H9 (cell line): Measurements from ENCODE around the gene SYK. TPM values are rescaled to one million over a fixed set of nuclear protein-coding genes. Genes with fewer than 3 reads are reported as not detected.

Source experiments
- DNase-seq: peaks from one replicate; pipeline ENCODE4 v3.0.0-alpha.2; 2017
- H2AFZ ChIP-seq: one replicate; pipeline ENCODE4 v1.6.1; 2013; ENCODE audit warnings: mild to moderate bottlenecking, low read length, control low read depth, moderate library complexity
- H2AK5ac ChIP-seq: 2 replicates; pipeline ENCODE4 v1.6.1; 2013; ENCODE audit warnings: low read length, control low read depth, mixed read lengths; ENCODE audit not compliant: insufficient read length
- H2BK120ac ChIP-seq: one replicate; pipeline ENCODE4 v1.6.1; 2013; ENCODE audit warnings: low read depth, mild to moderate bottlenecking, low read length, control low read depth, inconsistent platforms; ENCODE audit not compliant: poor library complexity, severe bottlenecking
- H2BK12ac ChIP-seq: 2 replicates; pipeline ENCODE4 v1.6.1; 2013; ENCODE audit warnings: low read length, control low read depth, mixed read lengths, low read depth; ENCODE audit not compliant: insufficient read length
- H2BK15ac ChIP-seq: 2 replicates; pipeline ENCODE4 v1.6.1; 2013; ENCODE audit warnings: low read depth, low read length, control low read depth
- H2BK20ac ChIP-seq: one replicate; pipeline ENCODE4 v1.6.1; 2013; ENCODE audit warnings: low read depth, mild to moderate bottlenecking, low read length, control low read depth, inconsistent platforms; ENCODE audit not compliant: poor library complexity, severe bottlenecking
- H2BK5ac ChIP-seq: 2 replicates; pipeline ENCODE4 v1.6.1; 2013; ENCODE audit warnings: low read length, control low read depth, mixed read lengths; ENCODE audit not compliant: insufficient read length
- H3K14ac ChIP-seq: 2 replicates; pipeline ENCODE4 v1.6.1; 2013; ENCODE audit warnings: low read length, control low read depth; ENCODE audit not compliant: insufficient read depth
- H3K18ac ChIP-seq: 2 replicates; pipeline ENCODE4 v1.6.1; 2013; ENCODE audit warnings: low read depth, mild to moderate bottlenecking, mixed read lengths, low read length, control low read depth; ENCODE audit not compliant: insufficient read length
- H3K23ac ChIP-seq: 2 replicates; pipeline ENCODE4 v1.6.1; 2013; ENCODE audit warnings: low read length, control low read depth, mixed read lengths, low read depth; ENCODE audit not compliant: insufficient read length
- H3K23me2 ChIP-seq: 2 replicates; pipeline ENCODE4 v1.6.1; 2013; ENCODE audit warnings: low read depth, mild to moderate bottlenecking, mixed read lengths, low read length, control low read depth; ENCODE audit not compliant: insufficient read length, poor library complexity, severe bottlenecking
- H3K27ac ChIP-seq: 2 replicates; pipeline ENCODE4 v1.5.1; 2013; ENCODE audit warnings: low read length, control low read depth, mixed read lengths, low read depth; ENCODE audit not compliant: insufficient read length
- H3K27me3 ChIP-seq: 2 replicates; pipeline ENCODE4 v1.6.1; 2013; ENCODE audit warnings: low read length, control low read depth, inconsistent platforms; ENCODE audit not compliant: insufficient read depth
- H3K4ac ChIP-seq: 2 replicates; pipeline ENCODE4 v1.6.1; 2013; ENCODE audit warnings: low read depth, mild to moderate bottlenecking, control low read depth, inconsistent platforms, low read length, moderate library complexity
- H3K4me1 ChIP-seq: 2 replicates; pipeline ENCODE4 v1.6.1; 2013; ENCODE audit warnings: low read length, control low read depth, inconsistent platforms; ENCODE audit not compliant: insufficient read depth
- H3K4me2 ChIP-seq: 2 replicates; pipeline ENCODE4 v1.6.1; 2013; ENCODE audit warnings: low read length, control low read depth, mixed read lengths; ENCODE audit not compliant: insufficient read length, insufficient read depth
- H3K56ac ChIP-seq: 2 replicates; pipeline ENCODE4 v1.6.1; 2013; ENCODE audit warnings: low read depth, mild to moderate bottlenecking, mixed read lengths, low read length, control low read depth; ENCODE audit not compliant: insufficient read length
- H3K79me1 ChIP-seq: 2 replicates; pipeline ENCODE4 v1.6.1; 2013; ENCODE audit warnings: low read depth, mild to moderate bottlenecking, moderate library complexity, low read length, control low read depth, inconsistent platforms; ENCODE audit not compliant: insufficient read depth, poor library complexity, severe bottlenecking
- H3K79me2 ChIP-seq: 2 replicates; pipeline ENCODE4 v1.6.1; 2013; ENCODE audit warnings: low read length, control low read depth, inconsistent platforms; ENCODE audit not compliant: insufficient read depth
- H3K9ac ChIP-seq: 2 replicates; pipeline ENCODE4 v1.6.1; 2013; ENCODE audit warnings: low read length, control low read depth, mixed read lengths; ENCODE audit not compliant: insufficient read length; ENCODE audit errors: extremely low read depth
- H3K9me3 ChIP-seq: one replicate; pipeline ENCODE4 v1.6.1; 2013; ENCODE audit warnings: low read depth, low read length, inconsistent platforms; ENCODE audit not compliant: control insufficient read depth
- H3T11ph ChIP-seq: one replicate; pipeline ENCODE4 v1.6.1; 2013; ENCODE audit warnings: mild to moderate bottlenecking, low read length, control low read depth, inconsistent platforms
- H4K20me1 ChIP-seq: one replicate; pipeline ENCODE4 v1.6.1; 2013; ENCODE audit not compliant: control insufficient read depth, insufficient read length, insufficient read depth
- H4K5ac ChIP-seq: 2 replicates; pipeline ENCODE4 v1.6.1; 2013; ENCODE audit warnings: low read depth, mild to moderate bottlenecking, mixed read lengths, low read length, control low read depth; ENCODE audit not compliant: insufficient read length
- H4K8ac ChIP-seq: replicated peaks from 2 replicates; pipeline ENCODE4 v1.6.1; 2013; ENCODE audit warnings: low read length, control low read depth, mixed read lengths, low read depth; ENCODE audit not compliant: insufficient read length
- H4K91ac ChIP-seq: 2 replicates; pipeline ENCODE4 v1.6.1; 2013; ENCODE audit warnings: low read depth, mild to moderate bottlenecking, moderate library complexity, mixed read lengths, low read length, control low read depth; ENCODE audit not compliant: insufficient read length
- H3K27ac Mint-ChIP-seq, 3 experiments: 2 replicates in 2 of 3; 3 replicates in 1 of 3; pipeline ENCODE4 v1.8.0; 2020 to 2021; ENCODE audit warnings: mixed read lengths in 3 of 3, mild to moderate bottlenecking in 1 of 3, moderate library complexity in 1 of 3
- H3K27me3 Mint-ChIP-seq: 2 replicates; pipeline ENCODE4 v1.8.0; 2021; ENCODE audit warnings: low read depth, mild to moderate bottlenecking, moderate library complexity, mixed read lengths
- H3K36me3 Mint-ChIP-seq, 3 experiments: 2 replicates in 2 of 3; 3 replicates in 1 of 3; pipeline ENCODE4 v1.8.0; 2020 to 2021; ENCODE audit warnings: low read depth in 3 of 3, mixed read lengths in 3 of 3; ENCODE audit not compliant: insufficient read depth in 1 of 3
- H3K4me1 Mint-ChIP-seq, 2 experiments: 2 replicates each; pipeline ENCODE4 v1.8.0; 2020; ENCODE audit warnings: mixed read lengths in 2 of 2
- H3K4me3 Mint-ChIP-seq, 2 experiments: 2 replicates in 1 of 2; 3 replicates in 1 of 2; pipeline ENCODE4 v1.8.0; 2020 to 2021; ENCODE audit warnings: mild to moderate bottlenecking in 2 of 2, mixed read lengths in 2 of 2, moderate library complexity in 1 of 2
- H3K9me3 Mint-ChIP-seq, 2 experiments: 2 replicates in 1 of 2; 3 replicates in 1 of 2; pipeline ENCODE4 v1.8.0; 2020; ENCODE audit warnings: mild to moderate bottlenecking in 2 of 2, mixed read lengths in 2 of 2, moderate library complexity in 1 of 2
- CTCF ChIP-seq: fragments of 200-600 bp; sonication (generic); conservative IDR thresholded peaks from 3 replicates; pipeline ENCODE4 v1.8.0; 2021; ENCODE audit warnings: antibody characterized with exemption, mild to moderate bottlenecking
- WGBS: extraction: QIAGEN DNeasy Blood & Tissue Kit; methylation state at CpG from one replicate; pipeline ENCODE4 v1.1.7; 2013; ENCODE audit warnings: missing lambda C conversion rate, low lambda C conversion rate, mixed read lengths; ENCODE audit not compliant: insufficient read length; ENCODE audit errors: extremely low coverage; 5-methylcytosine and 5-hydroxymethylcytosine counted together
- total RNA-seq: library from RNA; stranded (reverse); gene quantifications from 2 replicates; pipeline ENCODE4 v1.2.1, GENCODE V29; 2021

The SYK gene
- total RNA-seq, 1 experiment from 2014 or later: 7.9 TPM

- no peak for TF ChIP-seq CTCF
- H4K91ac ChIP-seq: no peak overlapping the region
- no peak overlapping the region for H2BK12ac ChIP-seq
- H2AFZ ChIP-seq: no peak overlapping the region
- no peak for DNase-seq
- H3K18ac ChIP-seq: no peak overlapping the region
- H2BK20ac ChIP-seq: no peak overlapping the region
- H4K8ac ChIP-seq: no peak overlapping the region
- H3K4me2 ChIP-seq: no peak overlapping the region
- no peak overlapping the region for H2AK5ac ChIP-seq
- no peaks in the 10 kb centered on the region for H3K79me1 ChIP-seq
- H3K23me2 ChIP-seq: no peaks in the 10 kb centered on the region
- H3K9me3 ChIP-seq: no peaks in the 10 kb centered on the region
- H3K4ac ChIP-seq: no peak overlapping the region
- H3K23ac ChIP-seq: no peak overlapping the region
- Mint-ChIP-seq H3K27ac (no peak overlapping the region), H3K4me1 (peaks cover 19 to 29% of the 10 kb centered on the region in 2 experiments), H3K9me3 (peaks cover 14 to 17% of the 10 kb centered on the region in 2 experiments; a peak in 4 of 5 replicates), H3K36me3 (peaks cover 0 to 13% (median 0%) of the 10 kb centered on the region in 3 experiments; a peak in 3 of 7 replicates), H3K4me3 (no peak overlapping the region), H3K27me3 (peaks cover 2% of the 10 kb centered on the region)
- no peaks in the 10 kb centered on the region for H3K79me2 ChIP-seq
- no peak overlapping the region for H4K5ac ChIP-seq
- H3K4me1 ChIP-seq: no peaks in the 10 kb centered on the region
- no peak overlapping the region for H3K9ac ChIP-seq
- no peak overlapping the region for H3K56ac ChIP-seq
- H3T11ph ChIP-seq: no peak overlapping the region
- H2BK120ac ChIP-seq: no peak overlapping the region
- no peak overlapping the region for H3K14ac ChIP-seq
- H3K27me3 ChIP-seq: no peaks in the 10 kb centered on the region
- H3K27ac ChIP-seq: no peak overlapping the region
- no CpG with 5 or more reads among the region's 8 CpGs for WGBS
- no peak overlapping the region for H2BK5ac ChIP-seq
- no peak overlapping the region for H2BK15ac ChIP-seq
- no peaks in the 10 kb centered on the region for H4K20me1 ChIP-seq
Measured at GRCh38 chr9:90901933-90902332, 100.3 kb downstream of the SYK start.
